ENCODE data around the gene OLFM3.

The OLFM3 gene

DNA sequence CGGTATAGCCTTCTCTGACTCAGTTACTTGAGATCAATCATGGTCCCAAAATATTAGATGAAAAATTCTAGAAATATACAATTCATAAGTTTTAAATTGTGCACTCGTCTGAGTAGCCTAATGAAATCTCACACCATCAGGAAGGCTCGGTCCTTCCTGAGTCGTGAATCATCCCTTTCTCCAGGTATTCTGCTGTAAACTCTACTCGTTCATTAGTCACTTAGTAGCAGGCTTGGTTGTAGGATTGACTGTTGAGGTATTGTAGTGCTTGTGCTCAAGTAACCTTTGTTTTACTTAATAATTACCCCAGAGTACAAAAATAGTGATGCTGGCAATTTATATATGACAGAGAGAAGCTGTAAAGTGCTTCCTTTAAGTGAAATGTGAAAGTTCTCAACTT, 238.7 kb downstream of the OLFM3 start:
- no peaks in the 10 kb centered on the region for H3K27me3 Mint-ChIP-seq (ENCODE audit: low read depth)
- no peak overlapping the region for H3K27ac Mint-ChIP-seq
- no peaks in the 10 kb centered on the region for H3K9me3 Mint-ChIP-seq
- no peak for DNase-seq (ENCODE audit: low spot score)
- H3K4me3 Mint-ChIP-seq, result no peak overlapping the region
- no peaks in the 10 kb centered on the region for H3K4me1 Mint-ChIP-seq (ENCODE audit: low read depth)
- H3K36me3 Mint-ChIP-seq (ENCODE audit: low read depth), result no peaks in the 10 kb centered on the region

GRCh38 chr1:101756411-101756810, 240.3 kb downstream of the OLFM3 start:
- DNase-seq (ENCODE audit: low spot score), result no peak
- no peaks in the 10 kb centered on the region for H3K4me1 Mint-ChIP-seq (ENCODE audit: low read depth)
- H3K27me3 Mint-ChIP-seq (ENCODE audit: low read depth), result no peaks in the 10 kb centered on the region
- H3K4me3 Mint-ChIP-seq, result no peak overlapping the region
- no peak overlapping the region for H3K27ac Mint-ChIP-seq
- no peaks in the 10 kb centered on the region for H3K9me3 Mint-ChIP-seq
- H3K36me3 Mint-ChIP-seq (ENCODE audit: low read depth), result no peaks in the 10 kb centered on the region

All from T-helper 2 cell treated with Interferon-gamma antibody and Interleukin-4, amounts not matched to agents 5 μg/mL and 100 μg/mL, for 36 hours (primary cell).